Astrocyte (in vitro differentiated cells and primary cell): ENCODE data around the gene VEGFB. TPM values are rescaled to one million over a fixed set of nuclear protein-coding genes. Genes with fewer than 3 reads are reported as not detected.

ENCODE experiments used
- DNase-seq: peaks from one replicate; pipeline ENCODE4 v3.0.0-alpha.2; 2010; ENCODE audit warnings: low read depth
- FAIRE-seq: peaks from 2 replicates; lab custom pipeline; 2011; peaks lifted over from hg19 to GRCh38; lab: Jason Lieb, UNC
- H2AFZ ChIP-seq: 2 replicates; pipeline ENCODE4 v1.6.0; 2012; ENCODE audit warnings: low read depth, low read length, inconsistent platforms
- H3K27ac ChIP-seq: 2 replicates; pipeline ENCODE4 v1.5.1; 2011; ENCODE audit warnings: low read depth, low read length, inconsistent platforms
- H3K27me3 ChIP-seq: 2 replicates; pipeline ENCODE4 v1.6.0; 2011; ENCODE audit warnings: low read length, inconsistent platforms; ENCODE audit not compliant: insufficient read depth
- H3K36me3 ChIP-seq: 2 replicates; pipeline ENCODE4 v1.5.1; 2011; ENCODE audit warnings: low read length, inconsistent platforms; ENCODE audit not compliant: insufficient read depth
- H3K4me1 ChIP-seq: 2 replicates; pipeline ENCODE4 v1.5.1; 2011; ENCODE audit warnings: low read length, inconsistent platforms; ENCODE audit not compliant: insufficient read depth
- H3K4me2 ChIP-seq: 2 replicates; pipeline ENCODE4 v1.6.0; 2012; ENCODE audit warnings: low read length, inconsistent platforms
- H3K4me3 ChIP-seq: 2 replicates; pipeline ENCODE4 v1.5.1; 2011; ENCODE audit warnings: low read depth, mild to moderate bottlenecking, low read length, inconsistent platforms; ENCODE audit not compliant: insufficient read depth
- H3K79me2 ChIP-seq: 2 replicates; pipeline ENCODE4 v1.6.0; 2012; ENCODE audit warnings: mild to moderate bottlenecking, low read length, inconsistent platforms; ENCODE audit not compliant: insufficient read depth
- H3K9ac ChIP-seq: 2 replicates; pipeline ENCODE4 v1.6.0; 2012; ENCODE audit warnings: mild to moderate bottlenecking, low read length, inconsistent platforms
- H3K9me3 ChIP-seq: 2 replicates; pipeline ENCODE4 v1.5.1; 2012; ENCODE audit warnings: low read depth, mild to moderate bottlenecking, low read length, inconsistent platforms; ENCODE audit not compliant: insufficient read depth
- H4K20me1 ChIP-seq: 2 replicates; pipeline ENCODE4 v1.6.0; 2012; ENCODE audit warnings: low read length, inconsistent platforms; ENCODE audit not compliant: insufficient read depth
- H3K27ac Mint-ChIP-seq: one replicate; pipeline ENCODE4 v1.8.0; 2021; ENCODE audit warnings: mild to moderate bottlenecking, mixed read lengths; ENCODE audit not compliant: unreplicated experiment
- H3K27me3 Mint-ChIP-seq: one replicate; pipeline ENCODE4 v1.8.0; 2021; ENCODE audit warnings: low read depth, mixed read lengths; ENCODE audit not compliant: unreplicated experiment
- H3K36me3 Mint-ChIP-seq: one replicate; pipeline ENCODE4 v1.8.0; 2021; ENCODE audit warnings: low read depth, mixed read lengths; ENCODE audit not compliant: unreplicated experiment
- H3K4me1 Mint-ChIP-seq: one replicate; pipeline ENCODE4 v1.8.0; 2021; ENCODE audit warnings: low read depth, mixed read lengths; ENCODE audit not compliant: unreplicated experiment
- H3K4me3 Mint-ChIP-seq: one replicate; pipeline ENCODE4 v1.8.0; 2021; ENCODE audit warnings: mild to moderate bottlenecking, moderate library complexity, mixed read lengths; ENCODE audit not compliant: unreplicated experiment
- H3K9me3 Mint-ChIP-seq: one replicate; pipeline ENCODE4 v1.8.0; 2021; ENCODE audit warnings: mild to moderate bottlenecking, mixed read lengths; ENCODE audit not compliant: unreplicated experiment
- EZH2 ChIP-seq: IDR thresholded peaks from 2 replicates; pipeline ENCODE4 v1.6.1; 2012; ENCODE audit warnings: mild to moderate bottlenecking, low read length, inconsistent platforms; ENCODE audit not compliant: insufficient read depth
- total RNA-seq: library from RNA; stranded (reverse); gene quantifications from 2 replicates; pipeline ENCODE4 v1.2.1, GENCODE V29; 2021
- TF ChIP-seq, protein P1 (sequence below): IDR thresholded peaks from 2 replicates; pipeline ENCODE4 v1.5.1; 2011; ENCODE audit warnings: low read depth, mild to moderate bottlenecking, inconsistent platforms, low read length, moderate library complexity; ENCODE audit not compliant: insufficient read depth

VEGFB gene
- total RNA-seq, 1 donor from 2014 or later: 30.4 TPM

DNA sequence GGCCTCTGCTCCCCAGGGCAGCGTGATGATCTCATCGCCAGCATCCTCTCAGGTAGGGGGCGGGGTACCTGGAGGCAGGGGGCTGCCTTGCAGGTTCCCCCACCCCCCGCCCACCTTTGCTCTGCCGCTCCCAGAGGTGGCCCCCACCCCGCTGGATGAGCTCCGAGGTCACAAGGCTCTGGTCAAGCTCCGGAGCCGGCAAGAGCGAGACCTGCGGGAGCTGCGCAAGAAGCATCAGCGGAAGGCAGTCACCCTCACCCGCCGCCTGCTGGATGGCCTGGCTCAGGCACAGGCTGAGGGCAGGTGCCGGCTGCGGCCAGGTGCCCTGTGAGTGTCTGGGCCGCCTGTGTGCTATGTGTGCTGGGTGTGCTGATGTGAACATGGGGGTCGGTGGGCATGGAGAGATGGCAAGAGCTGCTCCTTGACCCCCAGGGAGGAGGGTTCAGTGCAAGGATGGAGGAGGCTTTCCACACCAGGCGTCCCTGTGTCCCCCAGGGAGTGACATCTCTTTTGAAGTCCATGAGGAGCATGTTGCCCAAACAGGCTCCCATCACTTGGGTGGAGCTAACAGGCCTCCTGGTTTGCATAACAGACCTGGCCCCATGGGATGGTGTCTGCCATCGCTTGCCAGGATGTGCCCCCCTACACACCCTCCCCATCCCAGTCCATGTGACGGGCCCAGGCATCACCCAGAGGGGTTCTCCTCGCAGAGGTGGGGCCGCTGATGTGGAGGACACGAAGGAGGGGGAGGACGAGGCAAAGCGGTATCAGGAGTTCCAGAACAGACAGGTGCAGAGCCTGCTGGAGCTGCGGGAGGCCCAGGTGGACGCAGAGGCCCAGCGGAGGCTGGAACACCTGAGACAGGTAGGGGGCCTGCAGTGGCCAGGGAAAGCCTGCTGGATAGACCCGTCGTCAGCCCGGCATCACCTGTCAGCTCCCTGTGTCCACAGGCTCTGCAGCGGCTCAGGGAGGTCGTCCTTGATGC lies 31.1 kb downstream of the VEGFB start:
- H3K36me3 Mint-ChIP-seq: peaks cover 11% of the 10 kb centered on the region
- no peak overlapping the region for H3K27ac ChIP-seq

DNA sequence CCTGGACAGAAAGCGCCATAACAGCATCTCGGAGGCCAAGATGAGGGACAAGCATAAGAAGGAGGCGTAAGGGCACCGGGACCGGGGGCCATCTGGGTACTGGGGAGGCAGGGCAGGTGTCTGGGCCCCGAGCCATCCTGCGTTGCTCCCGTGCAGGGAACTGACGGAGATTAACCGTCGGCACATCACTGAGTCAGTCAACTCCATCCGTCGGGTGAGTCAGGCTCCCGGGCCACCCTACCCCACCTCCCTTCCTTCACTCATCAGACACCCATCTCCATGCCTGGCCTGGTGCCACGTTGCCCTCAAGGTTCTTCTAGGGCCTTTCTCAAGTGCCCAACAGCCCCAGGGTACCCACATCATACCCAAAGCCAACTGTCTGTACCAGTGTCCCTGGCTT lies 32.0 kb downstream of the VEGFB start:
- H3K9ac ChIP-seq: no peak overlapping the region
- no peak overlapping the region for H3K4me2 ChIP-seq
- no peak overlapping the region for H3K4me3 Mint-ChIP-seq
- H3K4me3 ChIP-seq: no peak overlapping the region
- H3K27me3 Mint-ChIP-seq: no peaks in the 10 kb centered on the region
- no peak for DNase-seq
- H2AFZ ChIP-seq: no peak overlapping the region
- H3K36me3 Mint-ChIP-seq: peaks cover 8% of the 10 kb centered on the region
- no peaks in the 10 kb centered on the region for H3K27me3 ChIP-seq
- H3K9me3 ChIP-seq: no peaks in the 10 kb centered on the region
- no peaks in the 10 kb centered on the region for H3K79me2 ChIP-seq
- peaks cover 22% of the 10 kb centered on the region for H4K20me1 ChIP-seq
- TF ChIP-seq, protein P1, sequence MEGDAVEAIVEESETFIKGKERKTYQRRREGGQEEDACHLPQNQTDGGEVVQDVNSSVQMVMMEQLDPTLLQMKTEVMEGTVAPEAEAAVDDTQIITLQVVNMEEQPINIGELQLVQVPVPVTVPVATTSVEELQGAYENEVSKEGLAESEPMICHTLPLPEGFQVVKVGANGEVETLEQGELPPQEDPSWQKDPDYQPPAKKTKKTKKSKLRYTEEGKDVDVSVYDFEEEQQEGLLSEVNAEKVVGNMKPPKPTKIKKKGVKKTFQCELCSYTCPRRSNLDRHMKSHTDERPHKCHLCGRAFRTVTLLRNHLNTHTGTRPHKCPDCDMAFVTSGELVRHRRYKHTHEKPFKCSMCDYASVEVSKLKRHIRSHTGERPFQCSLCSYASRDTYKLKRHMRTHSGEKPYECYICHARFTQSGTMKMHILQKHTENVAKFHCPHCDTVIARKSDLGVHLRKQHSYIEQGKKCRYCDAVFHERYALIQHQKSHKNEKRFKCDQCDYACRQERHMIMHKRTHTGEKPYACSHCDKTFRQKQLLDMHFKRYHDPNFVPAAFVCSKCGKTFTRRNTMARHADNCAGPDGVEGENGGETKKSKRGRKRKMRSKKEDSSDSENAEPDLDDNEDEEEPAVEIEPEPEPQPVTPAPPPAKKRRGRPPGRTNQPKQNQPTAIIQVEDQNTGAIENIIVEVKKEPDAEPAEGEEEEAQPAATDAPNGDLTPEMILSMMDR: no peak
- TF ChIP-seq EZH2: no peak
- H3K9me3 Mint-ChIP-seq: no peaks in the 10 kb centered on the region
- no peak overlapping the region for H3K27ac ChIP-seq
- H3K4me1 ChIP-seq: peaks cover 37% of the 10 kb centered on the region
- FAIRE-seq: no peak
- H3K36me3 ChIP-seq: peaks cover 11% of the 10 kb centered on the region
- peaks cover 19% of the 10 kb centered on the region for H3K4me1 Mint-ChIP-seq
- no peak overlapping the region for H3K27ac Mint-ChIP-seq

More for the DNA sequence above, 31.1 kb downstream of the VEGFB start:
- Histone ChIP-seq H3K36me3 (peaks cover 11% of the 10 kb centered on the region), H3K79me2 (no peaks in the 10 kb centered on the region), H3K4me1 (peaks cover 33% of the 10 kb centered on the region), H3K9me3 (no peaks in the 10 kb centered on the region), H3K9ac (no peak overlapping the region), H3K27me3 (no peaks in the 10 kb centered on the region), H4K20me1 (peaks cover 22% of the 10 kb centered on the region), H2AFZ (no peak overlapping the region), H3K4me3 (no peak overlapping the region), H3K4me2 (no peak overlapping the region)
- Mint-ChIP-seq H3K4me1 (peaks cover 19% of the 10 kb centered on the region), H3K4me3 (no peak overlapping the region), H3K9me3 (no peaks in the 10 kb centered on the region), H3K27me3 (no peaks in the 10 kb centered on the region), H3K27ac (no peak overlapping the region)
- DNase-seq (no peak), FAIRE-seq (no peak)
- TF ChIP-seq, protein P1: no peak
- no peak for TF ChIP-seq EZH2
